NCI-H2029 (cell line): ENCODE results near the gene DNAJC8.
A peak's percentile ranks its signal among the peaks of the same experiment; 100 is the strongest.

Experiments
- DNase-seq: peaks from one replicate; lab custom pipeline; 2025; lab: John Stamatoyannopoulos, UW

DNAJC8 gene

GRCh38 chr1:28232558-28233263 is at the start of gene DNAJC8:
TSS of gene DNAJC8 (minus strand) at chr1:28233029. CDS start at chr1:28232998, 31 bp downstream.
- peak; percentile 91 for DNase-seq

GRCh38 chr1:28281608-28282425 is 49.0 kb upstream of the DNAJC8 start:
- no peak for DNase-seq

GRCh38 chr1:28280977-28281381 is 48.1 kb upstream of the DNAJC8 start:
- DNase-seq = no peak

GRCh38 chr1:28280501-28280900 is 47.7 kb upstream of the DNAJC8 start:
- DNase-seq = no peak

GRCh38 chr1:28279721-28280120 is 46.9 kb upstream of the DNAJC8 start:
- DNase-seq = no peak

GRCh38 chr1:28278763-28279162 is 45.9 kb upstream of the DNAJC8 start:
- DNase-seq = no peak

- DNase-seq = no peak
Measured at GRCh38 chr1:28273216-28273860, 40.5 kb upstream of the DNAJC8 start.

GRCh38 chr1:28272215-28272852 is 39.5 kb upstream of the DNAJC8 start:
- DNase-seq = no peak

GRCh38 chr1:28269529-28269928 is 36.7 kb upstream of the DNAJC8 start:
- no peak for DNase-seq

- DNase-seq = no peak
Measured at GRCh38 chr1:28267633-28268032, 34.8 kb upstream of the DNAJC8 start.

- no peak for DNase-seq
Measured at GRCh38 chr1:28266920-28267322, 34.1 kb upstream of the DNAJC8 start.

GRCh38 chr1:28265577-28265976 is 32.7 kb upstream of the DNAJC8 start:
- no peak for DNase-seq

- DNase-seq = no peak
Measured at GRCh38 chr1:28264897-28265296, 32.1 kb upstream of the DNAJC8 start.

- DNase-seq = no peak
Measured at GRCh38 chr1:28260803-28261174, 28.0 kb upstream of the DNAJC8 start.

- DNase-seq = no peak
Measured at GRCh38 chr1:28259934-28260802, 27.3 kb upstream of the DNAJC8 start.

GRCh38 chr1:28259252-28259933 is 26.6 kb upstream of the DNAJC8 start, which contains the start of gene SESN2:
TSS of gene SESN2 (plus strand) at chr1:28259518. CDS start at chr1:28259848, 330 bp downstream.
- peak; percentile 91 for DNase-seq

GRCh38 chr1:28258628-28259251 is 25.9 kb upstream of the DNAJC8 start:
- no peak for DNase-seq

GRCh38 chr1:28257736-28258135 is 24.9 kb upstream of the DNAJC8 start:
- DNase-seq = no peak

GRCh38 chr1:28256197-28256827 is 23.5 kb upstream of the DNAJC8 start:
- DNase-seq = no peak

GRCh38 chr1:28249866-28250295 is 17.1 kb upstream of the DNAJC8 start:
- DNase-seq = no peak
